Smooth muscle cell (in vitro differentiated cells): ENCODE results near the gene RAP1GAP. TPM values are rescaled to one million over a fixed set of nuclear protein-coding genes. Genes with fewer than 3 reads are reported as not detected.

ENCODE experiments used
- DNase-seq: peaks from one replicate; lab custom pipeline; 2025; ENCODE audit not compliant: unreplicated experiment; lab: John Stamatoyannopoulos, UW
- H2AFZ ChIP-seq: fragments of 200-600 bp; sonication (generic); 2 replicates; pipeline ENCODE4 v1.6.0; 2016; ENCODE audit warnings: antibody characterized with exemption, low read depth, mild to moderate bottlenecking
- H3F3A ChIP-seq: fragments of 200-600 bp; sonication (generic); 2 replicates; pipeline ENCODE4 v1.6.0; 2017; ENCODE audit warnings: antibody characterized with exemption, low read depth
- H3K27ac ChIP-seq: fragments of 200-600 bp; sonication (generic); 2 replicates; pipeline ENCODE4 v1.5.1; 2016; ENCODE audit warnings: low read depth, mild to moderate bottlenecking
- H3K27me3 ChIP-seq: fragments of 200-600 bp; sonication (generic); 2 replicates; pipeline ENCODE4 v1.6.1; 2016; ENCODE audit warnings: low read depth, mild to moderate bottlenecking
- H3K36me3 ChIP-seq: fragments of 200-600 bp; sonication (generic); 2 replicates; pipeline ENCODE4 v1.5.1; 2016; ENCODE audit warnings: low read depth
- H3K4me1 ChIP-seq: fragments of 200-600 bp; sonication (generic); 2 replicates; pipeline ENCODE4 v1.5.1; 2016; ENCODE audit warnings: low read depth
- H3K4me2 ChIP-seq: fragments of 200-600 bp; sonication (generic); 2 replicates; pipeline ENCODE4 v1.6.0; 2016; ENCODE audit warnings: mild to moderate bottlenecking
- H3K4me3 ChIP-seq: fragments of 200-600 bp; sonication (generic); 2 replicates; pipeline ENCODE4 v1.5.1; 2016; ENCODE audit warnings: mild to moderate bottlenecking
- H3K79me2 ChIP-seq: fragments of 200-600 bp; sonication (generic); 2 replicates; pipeline ENCODE4 v1.6.0; 2016; ENCODE audit warnings: low read depth, mild to moderate bottlenecking
- H3K9ac ChIP-seq: fragments of 200-600 bp; sonication (generic); 2 replicates; pipeline ENCODE4 v1.6.0; 2016; ENCODE audit warnings: low read depth
- H3K9me3 ChIP-seq: fragments of 200-600 bp; sonication (generic); replicated peaks from 2 replicates; pipeline ENCODE4 v1.5.1; 2016; ENCODE audit warnings: low read depth
- H4K20me1 ChIP-seq: fragments of 200-600 bp; sonication (generic); 2 replicates; pipeline ENCODE4 v1.6.0; 2016; ENCODE audit warnings: low read depth
- WGBS: methylation state at CpG from one replicate; pipeline ENCODE4 v1.1.7; 2016; ENCODE audit warnings: low lambda C conversion rate; 5-methylcytosine and 5-hydroxymethylcytosine counted together
- polyA plus RNA-seq: library from polyadenylated mRNA; unstranded; fragments of >200 nt; fragmentation: Nextera tagmentation; extraction: Ambion mirVana; gene quantifications from 2 replicates; pipeline ENCODE4 v1.2.1, GENCODE V29; 2016
- total RNA-seq: library from RNA; depleted of rRNA; stranded (reverse); fragments of >200 nt; gene quantifications from 2 replicates; pipeline ENCODE4 v1.2.3, GENCODE V29; 2014
- TF ChIP-seq, protein P1 (sequence below): fragments of 200-600 bp; sonication (generic); IDR thresholded peaks from 2 replicates; pipeline ENCODE4 v1.5.1; 2017; ENCODE audit warnings: borderline replicate concordance, mild to moderate bottlenecking, antibody characterized with exemption; ENCODE audit not compliant: insufficient read depth, poor library complexity, severe bottlenecking

RAP1GAP gene
- total and polyA plus RNA-seq, 2 experiments from 2014 or later: 0.99 to 4.1 TPM

DNA sequence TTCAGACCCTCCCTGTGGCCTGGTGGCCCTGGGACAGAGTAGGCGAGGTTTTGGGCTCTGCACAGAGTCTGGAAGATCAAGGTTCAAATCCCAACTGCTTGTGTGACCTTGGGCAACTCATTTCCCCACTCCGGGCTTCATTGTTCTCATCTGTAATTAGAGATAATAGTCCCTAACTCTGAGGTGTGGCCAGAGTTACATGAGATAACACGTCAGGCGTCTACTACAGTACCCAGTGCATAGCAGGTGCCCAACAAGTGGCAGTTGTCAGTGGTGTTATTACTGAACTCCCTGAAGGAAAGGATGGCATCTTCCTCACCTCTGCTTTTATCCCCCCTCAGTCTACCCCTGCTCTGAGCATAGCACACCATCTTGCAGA is 20.8 kb downstream of the RAP1GAP start:
- Histone ChIP-seq H3K79me2 (no peaks in the 10 kb centered on the region), H3K27me3 (peaks cover 14% of the 10 kb centered on the region), H3K27ac (no peak overlapping the region), H4K20me1 (no peaks in the 10 kb centered on the region), H2AFZ (no peak overlapping the region), H3K4me2 (no peak overlapping the region), H3K36me3 (no peaks in the 10 kb centered on the region), H3K9me3 (no peaks in the 10 kb centered on the region), H3K4me1 (no peaks in the 10 kb centered on the region), H3F3A (no peaks in the 10 kb centered on the region), H3K9ac (no peak overlapping the region), H3K4me3 (no peak overlapping the region)
- 61% methylated on average over 4 of the region's 4 CpGs for whole genome bisulfite sequencing
- DNase-seq: no peak
- TF ChIP-seq, protein P1, sequence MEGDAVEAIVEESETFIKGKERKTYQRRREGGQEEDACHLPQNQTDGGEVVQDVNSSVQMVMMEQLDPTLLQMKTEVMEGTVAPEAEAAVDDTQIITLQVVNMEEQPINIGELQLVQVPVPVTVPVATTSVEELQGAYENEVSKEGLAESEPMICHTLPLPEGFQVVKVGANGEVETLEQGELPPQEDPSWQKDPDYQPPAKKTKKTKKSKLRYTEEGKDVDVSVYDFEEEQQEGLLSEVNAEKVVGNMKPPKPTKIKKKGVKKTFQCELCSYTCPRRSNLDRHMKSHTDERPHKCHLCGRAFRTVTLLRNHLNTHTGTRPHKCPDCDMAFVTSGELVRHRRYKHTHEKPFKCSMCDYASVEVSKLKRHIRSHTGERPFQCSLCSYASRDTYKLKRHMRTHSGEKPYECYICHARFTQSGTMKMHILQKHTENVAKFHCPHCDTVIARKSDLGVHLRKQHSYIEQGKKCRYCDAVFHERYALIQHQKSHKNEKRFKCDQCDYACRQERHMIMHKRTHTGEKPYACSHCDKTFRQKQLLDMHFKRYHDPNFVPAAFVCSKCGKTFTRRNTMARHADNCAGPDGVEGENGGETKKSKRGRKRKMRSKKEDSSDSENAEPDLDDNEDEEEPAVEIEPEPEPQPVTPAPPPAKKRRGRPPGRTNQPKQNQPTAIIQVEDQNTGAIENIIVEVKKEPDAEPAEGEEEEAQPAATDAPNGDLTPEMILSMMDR: no peak

DNA sequence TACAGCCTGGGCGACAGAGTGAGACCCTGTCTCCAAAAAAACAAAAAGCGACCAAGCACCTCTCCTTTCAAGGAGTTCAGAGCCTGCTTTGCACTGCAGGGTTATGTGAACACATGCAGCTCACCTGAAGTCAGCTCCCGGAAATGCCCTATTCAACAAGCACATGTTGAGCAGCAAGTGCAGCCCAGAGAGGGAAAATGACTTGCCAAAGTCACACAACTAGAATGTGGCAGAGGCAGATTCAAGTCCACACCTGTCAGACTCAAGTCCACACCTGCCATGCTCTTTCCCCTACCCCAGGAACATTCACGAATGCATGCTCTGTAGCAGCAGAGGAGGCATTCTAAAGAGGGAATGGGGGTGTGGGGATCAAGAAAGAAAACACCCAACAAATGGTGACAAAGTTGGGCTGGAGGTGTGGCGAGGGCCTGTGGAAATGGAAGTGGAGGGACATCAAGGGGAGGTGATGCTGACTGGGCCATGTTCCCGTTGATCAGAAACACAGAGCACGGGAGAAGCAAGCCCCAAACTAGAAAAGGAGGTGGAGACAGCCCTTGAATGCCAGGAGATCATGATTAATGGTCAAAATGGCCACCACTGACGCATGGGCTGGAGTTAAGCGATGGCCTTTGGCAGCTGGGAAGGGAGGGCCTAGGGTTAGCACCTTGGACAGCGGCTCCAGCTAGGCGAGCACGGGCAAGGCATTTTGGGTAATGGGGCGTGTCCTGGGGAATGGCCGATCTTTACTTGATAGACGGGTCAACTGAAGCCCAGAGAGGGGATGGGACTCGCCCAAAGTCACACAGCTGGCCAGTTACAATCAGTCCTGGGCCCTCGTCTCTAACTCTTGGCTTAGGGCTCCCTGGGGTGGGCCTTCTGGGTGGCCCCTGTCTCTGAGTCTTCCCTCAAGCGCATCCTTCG is 21.5 kb downstream of the RAP1GAP start:
- Histone ChIP-seq H3K4me3 (no peak overlapping the region), H2AFZ (no peak overlapping the region), H3K4me1 (no peaks in the 10 kb centered on the region), H4K20me1 (no peaks in the 10 kb centered on the region), H3K9me3 (no peaks in the 10 kb centered on the region), H3K36me3 (no peaks in the 10 kb centered on the region), H3K9ac (no peak overlapping the region), H3K79me2 (no peaks in the 10 kb centered on the region), H3K27ac (no peak overlapping the region), H3F3A (no peaks in the 10 kb centered on the region), H3K27me3 (peaks cover 10% of the 10 kb centered on the region), H3K4me2 (no peak overlapping the region)
- TF ChIP-seq, protein P1: no peak
- peak; percentile 29 for DNase-seq
- 40% methylated on average over 19 of the region's 19 CpGs for WGBS

DNA sequence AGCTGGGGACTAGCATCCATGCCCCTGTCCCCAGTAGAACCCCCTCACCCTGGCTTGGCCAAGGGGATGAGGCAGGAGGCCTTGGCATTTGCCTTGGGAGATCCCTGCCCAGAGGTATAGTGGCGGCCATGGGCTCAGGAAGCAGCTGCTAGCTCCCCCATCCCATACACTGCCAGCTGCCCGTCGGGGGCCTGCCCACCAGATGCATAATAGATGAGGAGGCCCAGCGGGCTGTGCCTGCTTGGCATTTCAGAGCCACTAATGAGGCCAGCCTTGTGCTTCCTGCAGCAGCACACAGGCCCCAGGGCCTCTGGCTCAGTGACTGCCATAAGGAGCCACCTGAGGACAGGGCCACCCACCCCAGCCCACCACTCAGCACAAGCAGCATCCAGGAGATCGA is 23.6 kb downstream of the RAP1GAP start:
- H3K4me3 ChIP-seq: no peak overlapping the region
- H2AFZ ChIP-seq: no peak overlapping the region
- no peaks in the 10 kb centered on the region for H4K20me1 ChIP-seq
- no peaks in the 10 kb centered on the region for H3K36me3 ChIP-seq
- no peak overlapping the region for H3K27ac ChIP-seq
- H3K9me3 ChIP-seq: no peaks in the 10 kb centered on the region
- no peak overlapping the region for H3K9ac ChIP-seq
- no peaks in the 10 kb centered on the region for H3F3A ChIP-seq
- no peaks in the 10 kb centered on the region for H3K79me2 ChIP-seq
- peaks cover 3% of the 10 kb centered on the region for H3K27me3 ChIP-seq
- no peak for DNase-seq
- TF ChIP-seq, protein P1: no peak
- no peaks in the 10 kb centered on the region for H3K4me1 ChIP-seq
- H3K4me2 ChIP-seq: no peak overlapping the region
- 93% methylated on average over 5 of the region's 5 CpGs for WGBS
